OCI-LY7 (cell line): ENCODE results near the gene UBE2J2.

Experiments used
- CTCF ChIP-seq: fragments of 200-600 bp; sonication (generic); conservative IDR thresholded peaks from 2 replicates; pipeline ENCODE4 v1.5.1; 2014; ENCODE audit warnings: mild to moderate bottlenecking, antibody characterized with exemption, low read length, moderate library complexity, mixed read lengths
- EZH2phosphoT487 ChIP-seq: fragments of 200-600 bp; sonication (generic); IDR thresholded peaks from 2 replicates; pipeline ENCODE4 v1.6.1; 2018; ENCODE audit warnings: low read depth, borderline replicate concordance, mild to moderate bottlenecking, mixed run types, antibody characterized with exemption, low read length, moderate library complexity, mixed read lengths

GRCh38 chr1:1236945-1237873, 36.4 kb downstream of the UBE2J2 start:
- TF ChIP-seq CTCF: no peak
- TF ChIP-seq EZH2phosphoT487: no peak
